Endothelial cell of umbilical vein (primary cell): ENCODE measurements around the gene ABHD8. TPM values are rescaled to one million over a fixed set of nuclear protein-coding genes. Genes with fewer than 3 reads are reported as not detected.

Source experiments
- Bru-seq: library from RNA; stranded (reverse); fragments of 400-500 nt; gene quantifications from one replicate; lab custom pipeline; 2021; lab: Mats Ljungman, UMichigan
- BruChase-seq, 2 experiments: library from RNA; stranded (reverse); fragments of 400-500 nt; gene quantifications; one replicate each; lab custom pipeline; 2021; lab: Mats Ljungman, UMichigan
- BruUV-seq: library from RNA; stranded (reverse); fragments of 400-500 nt; replicated peaks from 2 replicates; lab custom pipeline; 2021; lab: Mats Ljungman, UMichigan
- CTCF ChIA-PET: fragments of 300-600, 350-600 bp; sonication (Branson Sonifier 250); formaldehyde crosslinking; loops from one replicate; lab custom pipeline; 2021; ENCODE audit warnings: antibody characterized with exemption, inconsistent platforms; lab: Charles Lee
- POLR2A ChIA-PET: fragments of 300-600, 350-600 bp; sonication (Branson Sonifier 250); formaldehyde crosslinking; loops from one replicate; lab custom pipeline; 2021; ENCODE audit warnings: antibody characterized with exemption, inconsistent platforms; lab: Charles Lee
- DNase-seq: peaks from one replicate; pipeline ENCODE4 v3.0.0-alpha.2; 2011; ENCODE audit warnings: low read depth, low spot score
- FAIRE-seq: peaks from 2 replicates; lab custom pipeline; 2011; peaks lifted over from hg19 to GRCh38; lab: Jason Lieb, UNC
- H2AFZ ChIP-seq: 2 replicates; pipeline ENCODE4 v1.6.0; 2012; ENCODE audit warnings: low read depth, low read length, control low read depth, inconsistent platforms
- H3K27ac ChIP-seq: 2 replicates; pipeline ENCODE4 v1.5.1; 2011; ENCODE audit warnings: low read depth, mild to moderate bottlenecking, control low read depth, low read length, moderate library complexity; ENCODE audit not compliant: insufficient read depth
- H3K27me3 ChIP-seq, 2 experiments: 2 replicates each; pipeline versions ENCODE4 v1.6.0 to v1.6.1; 2011; ENCODE audit warnings: low read length in 2 of 2, mixed read lengths in 1 of 2; ENCODE audit not compliant: control insufficient read depth in 2 of 2, insufficient read depth in 2 of 2
- H3K36me3 ChIP-seq, 2 experiments: 2 replicates in 1 of 2; 3 replicates in 1 of 2; pipeline ENCODE4 v1.5.1; 2011; ENCODE audit warnings: low read length in 2 of 2, mild to moderate bottlenecking in 1 of 2, moderate library complexity in 1 of 2; ENCODE audit not compliant: control insufficient read depth in 2 of 2, insufficient read depth in 2 of 2; ENCODE audit errors: extremely low read depth in 1 of 2
- H3K4me1 ChIP-seq: 3 replicates; pipeline ENCODE4 v1.5.1; 2011; ENCODE audit warnings: mild to moderate bottlenecking, low read length; ENCODE audit not compliant: control insufficient read depth, insufficient read depth; ENCODE audit errors: extremely low read depth
- H3K4me2 ChIP-seq: 2 replicates; pipeline ENCODE4 v1.6.1; 2011; ENCODE audit warnings: low read length, control low read depth, mixed read lengths; ENCODE audit not compliant: insufficient read depth
- H3K4me3 ChIP-seq, 3 experiments: fragments of 200-600 bp in 1 of 3; sonication (generic), shearing (Covaris generic) in 1 of 3; replicated peaks in 1 of 3; 2 replicates each; pipeline ENCODE4 v1.5.1; 2011 to 2016; ENCODE audit warnings: control low read depth in 3 of 3, low read length in 3 of 3, mild to moderate bottlenecking in 2 of 3, inconsistent platforms in 1 of 3, low read depth in 1 of 3, moderate library complexity in 1 of 3; ENCODE audit not compliant: insufficient read depth in 1 of 3
- H3K79me2 ChIP-seq: 2 replicates; pipeline ENCODE4 v1.6.0; 2012; ENCODE audit warnings: low read length, inconsistent platforms; ENCODE audit not compliant: control insufficient read depth, insufficient read depth
- H3K9ac ChIP-seq: replicated peaks from 2 replicates; pipeline ENCODE3; 2011; ENCODE audit warnings: low read length, control low read depth; ENCODE audit not compliant: insufficient read depth; ENCODE audit errors: extremely low read depth
- H3K9me1 ChIP-seq: replicated peaks from 3 replicates; pipeline ENCODE4 v1.6.0; 2011; ENCODE audit warnings: mild to moderate bottlenecking, low read length; ENCODE audit not compliant: control insufficient read depth, insufficient read depth; ENCODE audit errors: extremely low read depth
- H3K9me3 ChIP-seq: replicated peaks from 2 replicates; pipeline ENCODE4 v1.5.1; 2012; ENCODE audit warnings: low read length, inconsistent platforms; ENCODE audit not compliant: control insufficient read depth, insufficient read depth
- H4K20me1 ChIP-seq: replicated peaks from 2 replicates; pipeline ENCODE3; 2011; ENCODE audit warnings: mild to moderate bottlenecking, low read length; ENCODE audit not compliant: control insufficient read depth, insufficient read depth; ENCODE audit errors: extremely low read depth
- CTCF ChIP-seq, 2 donors: IDR thresholded peaks; 1 replicate in 1 of 2; 2 replicates in 1 of 2; pipeline ENCODE4 v1.5.1; 2011; ENCODE audit warnings: low read length in 2 of 2, mild to moderate bottlenecking in 2 of 2, moderate library complexity in 2 of 2, control low read depth in 1 of 2, inconsistent platforms in 1 of 2, low read depth in 1 of 2; ENCODE audit not compliant: insufficient read depth in 1 of 2; ENCODE audit errors: extremely low read depth in 1 of 2
- EZH2 ChIP-seq: IDR thresholded peaks from 2 replicates; pipeline ENCODE4 v1.6.1; 2012; ENCODE audit warnings: borderline replicate concordance, low read depth, mild to moderate bottlenecking, moderate library complexity, low read length, inconsistent platforms; ENCODE audit not compliant: severe bottlenecking
- FOS ChIP-seq: IDR thresholded peaks from 2 replicates; pipeline ENCODE4 v1.6.1; 2011; ENCODE audit warnings: mild to moderate bottlenecking, low read length, moderate library complexity, borderline replicate concordance; ENCODE audit not compliant: insufficient read depth
- GATA2 ChIP-seq: IDR thresholded peaks from 2 replicates; pipeline ENCODE4 v1.7.0; 2011; ENCODE audit warnings: low read depth, mild to moderate bottlenecking, moderate library complexity, mixed read lengths, low read length; ENCODE audit not compliant: insufficient read length, insufficient read depth
- JUN ChIP-seq: IDR thresholded peaks from 2 replicates; pipeline ENCODE4 v1.6.1; 2011; ENCODE audit warnings: borderline replicate concordance, low read depth; ENCODE audit not compliant: insufficient read length, insufficient read depth
- MYC ChIP-seq: IDR thresholded peaks from one replicate; pipeline ENCODE4 v1.6.1; 2011; ENCODE audit warnings: mild to moderate bottlenecking, low read depth, low read length
- POLR2A ChIP-seq: IDR thresholded peaks from 2 replicates; pipeline ENCODE4 v1.6.1; 2012; ENCODE audit warnings: low read depth, mild to moderate bottlenecking, control low read depth, low read length
- POLR2AphosphoS5 ChIP-seq: IDR thresholded peaks from 2 replicates; pipeline ENCODE4 v1.6.1; 2012; ENCODE audit warnings: low read depth, mild to moderate bottlenecking, control low read depth, low read length, moderate library complexity; ENCODE audit not compliant: insufficient read depth
- dilution Hi-C: fragments of 300-500 bp; cut with MboI; formaldehyde crosslinking; loops from one replicate; pipeline ENCODE4 v1.15.0; 2019; ENCODE audit warnings: low sequenced_read_pairs; ENCODE audit not compliant: extremely low pct_ligation_motif_present
- intact Hi-C: fragments of 100-400 bp; cut with micrococcal nuclease; formaldehyde crosslinking; loops from one replicate; pipeline ENCODE4 v1.10.0; 2022
- long read RNA-seq: library from polyadenylated mRNA; stranded (forward); transcript quantifications from one replicate; pipeline ENCODE4 v2.0.0, GENCODE V29; 2021
- polyA minus RNA-seq, 3 experiments: library from RNA; depleted of rRNA, polyadenylated mRNA; stranded (reverse); fragments of >200 nt; gene quantifications; 1 replicate in 1 of 3; 2 replicates in 2 of 3; pipeline ENCODE4 v1.2.3, GENCODE V29; 2011
- polyA plus RNA-seq, 4 experiments: library from polyadenylated mRNA; depleted of rRNA in 3 of 4; stranded (reverse) in 3 of 4; unstranded in 1 of 4; fragments of >200 nt; gene quantifications; 2 replicates each; pipeline versions ENCODE4 v1.2.1 to v1.2.3, GENCODE V29; 2011 to 2012; ENCODE audit warnings: missing spikeins in 1 of 4
- total RNA-seq: library from RNA; stranded (reverse); gene quantifications from 2 replicates; pipeline ENCODE4 v1.2.3, GENCODE V29; 2021
- TF ChIP-seq, protein P1 (sequence below): IDR thresholded peaks from 2 replicates; pipeline ENCODE4 v1.6.1; 2011; ENCODE audit not compliant: insufficient read depth, insufficient read length

The ABHD8 gene, protein sequence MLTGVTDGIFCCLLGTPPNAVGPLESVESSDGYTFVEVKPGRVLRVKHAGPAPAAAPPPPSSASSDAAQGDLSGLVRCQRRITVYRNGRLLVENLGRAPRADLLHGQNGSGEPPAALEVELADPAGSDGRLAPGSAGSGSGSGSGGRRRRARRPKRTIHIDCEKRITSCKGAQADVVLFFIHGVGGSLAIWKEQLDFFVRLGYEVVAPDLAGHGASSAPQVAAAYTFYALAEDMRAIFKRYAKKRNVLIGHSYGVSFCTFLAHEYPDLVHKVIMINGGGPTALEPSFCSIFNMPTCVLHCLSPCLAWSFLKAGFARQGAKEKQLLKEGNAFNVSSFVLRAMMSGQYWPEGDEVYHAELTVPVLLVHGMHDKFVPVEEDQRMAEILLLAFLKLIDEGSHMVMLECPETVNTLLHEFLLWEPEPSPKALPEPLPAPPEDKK
- total RNA-seq (5.9 and 6.8 TPM in 2 replicates), polyA plus RNA-seq (8.7 and 12.7 TPM in 2 replicates), polyA minus RNA-seq (3.4 and 4.2 TPM in 2 replicates), Bru-seq, nascent RNA (percentile 33 among the genes with signal in this experiment), BruChase-seq, experiment 1, labeled RNA remaining after a 6-hour chase (percentile 38 among the genes with signal in this experiment), BruChase-seq, experiment 2, labeled RNA remaining after a 2-hour chase (percentile 39 among the genes with signal in this experiment)
- 4.0 and 7.9 TPM in 2 replicates for polyA plus RNA-seq (2011; cell fraction: cytosol; rRNA removed)
- polyA plus RNA-seq (2011; cell fraction: nucleus; rRNA removed): 2.1 and 2.4 TPM in 2 replicates
- 3.5 and 7.0 TPM in 2 replicates for polyA plus RNA-seq (2012)
- polyA minus RNA-seq (2011; cell fraction: cytosol; rRNA and poly(A)+ RNA removed): 9.0 TPM
- 0.82 and 2.6 TPM in 2 replicates for polyA minus RNA-seq (2011; cell fraction: nucleus; rRNA and poly(A)+ RNA removed)
- long read RNA-seq, transcript ABHD8-201 (5 exons, 2,090 nt): major isoform, 24 of 29 reads
- long read RNA-seq, partial matches to known transcripts: 0 of 29 reads
- long read RNA-seq, other reads (novel, unspliced or antisense): 5 of 29 reads

GRCh38 chr19:17303167-17303939, at the start of gene ABHD8:
Gene ABHD8 (minus strand): TSS chr19:17303425. CDS start chr19:17301616, 1,809 bp downstream.
- TF ChIP-seq MYC (no peak), JUN (no peak), FOS (no peak), GATA2 (no peak), EZH2 (no peak), POLR2A (no peak), CTCF (IDR thresholded peaks at IDR 0.05; ENCODE audit: extremely low read depth in 1 of 2, insufficient read depth in 1 of 2, low read depth in 1 of 2, low read length in 2 of 2) (peak; percentile 58 to 72), POLR2AphosphoS5 (peak; percentile 59)
- TF ChIP-seq, protein P1, sequence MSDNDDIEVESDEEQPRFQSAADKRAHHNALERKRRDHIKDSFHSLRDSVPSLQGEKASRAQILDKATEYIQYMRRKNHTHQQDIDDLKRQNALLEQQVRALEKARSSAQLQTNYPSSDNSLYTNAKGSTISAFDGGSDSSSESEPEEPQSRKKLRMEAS: peak; percentile 73
- no TSS peak for BruUV-seq
- POLR2A ChIA-PET: no interaction called here
- no peaks in the 10 kb centered on the region for H3K36me3 ChIP-seq
- H3K4me3 ChIP-seq: peak within 1 kb of the TSS; percentile 31 to 46 (median 36)
- peaks cover 9% of the 10 kb centered on the region for H3K4me1 ChIP-seq
- dilution Hi-C loops (no loop called here), intact Hi-C loops (no loop called here)
- H3K79me2 ChIP-seq: no peaks in the 10 kb centered on the region
- H4K20me1 ChIP-seq: no peaks in the 10 kb centered on the region
- H3K9me1 ChIP-seq: no peaks in the 10 kb centered on the region
- FAIRE-seq: peak; percentile 98
- CTCF ChIA-PET: interaction anchor here (1.3 to 3.3 kb wide), 2 partner anchors 10 to 88 kb away, joined by 6 to 70 read pairs; no protein-coding TSS in a partner anchor
- H2AFZ ChIP-seq: peak within 1 kb of the TSS; percentile 67
- H3K9me3 ChIP-seq: no peaks in the 10 kb centered on the region
- H3K4me2 ChIP-seq: peak within 1 kb of the TSS; percentile 42
- no peak within 1 kb of the TSS for H3K27ac ChIP-seq
- no peaks in the 10 kb centered on the region for H3K27me3 ChIP-seq
- no peak within 1 kb of the TSS for H3K9ac ChIP-seq
- DNase-seq: peak; percentile 96
